IMR-90 (cell line): Measurements from ENCODE around the gene SAMD11. TPM values are rescaled to one million over a fixed set of nuclear protein-coding genes. Genes with fewer than 3 reads are reported as not detected.
A peak's percentile ranks its signal among the peaks of the same experiment; 100 is the strongest.

Experiments
- ATAC-seq: fragments of 200-7000 bp; cut with Tn5 transposase; 2 replicates; pipeline ENCODE4 v1.9.1; 2020; ENCODE audit warnings: low read depth, mild to moderate bottlenecking, moderate library complexity
- BruUV-seq: library from RNA; stranded (reverse); fragments of 400-500 nt; replicated peaks from 2 replicates; lab custom pipeline; 2021; lab: Mats Ljungman, UMichigan
- CTCF ChIA-PET: fragments of 300-600 bp; formaldehyde crosslinking; extraction: SDS; loops from one replicate; lab custom pipeline; 2021; ENCODE audit warnings: antibody characterized with exemption; lab: Yijun Ruan, JAX
- POLR2A ChIA-PET: fragments of 300-600 bp; sonication (Branson Sonifier 250); formaldehyde crosslinking; loops from one replicate; lab custom pipeline; 2022; ENCODE audit warnings: antibody characterized with exemption; ENCODE audit not compliant: unreplicated experiment; lab: Charles Lee
- DNase-seq: peaks from one replicate; pipeline ENCODE4 v3.0.0; 2013
- H2AFZ ChIP-seq: replicated peaks from 2 replicates; pipeline ENCODE3; 2013; ENCODE audit warnings: low read length, mild to moderate bottlenecking; ENCODE audit not compliant: poor library complexity
- H2AK5ac ChIP-seq: 2 replicates; pipeline ENCODE4 v1.6.1; 2013; ENCODE audit warnings: low read depth, low read length, inconsistent platforms
- H2AK9ac ChIP-seq: replicated peaks from 2 replicates; pipeline ENCODE3; 2013; ENCODE audit warnings: mild to moderate bottlenecking, low read depth, low read length, moderate library complexity; ENCODE audit not compliant: poor library complexity
- H2BK120ac ChIP-seq: 2 replicates; pipeline ENCODE4 v1.6.1; 2013; ENCODE audit warnings: low read depth, low read length, inconsistent platforms
- H2BK15ac ChIP-seq: 3 replicates; pipeline ENCODE4 v1.6.1; 2013; ENCODE audit warnings: low read depth, low read length, inconsistent platforms
- H2BK20ac ChIP-seq: 2 replicates; pipeline ENCODE4 v1.6.1; 2013; ENCODE audit warnings: low read depth, mild to moderate bottlenecking, inconsistent platforms, low read length, moderate library complexity
- H2BK5ac ChIP-seq: 2 replicates; pipeline ENCODE4 v1.6.1; 2013; ENCODE audit warnings: mild to moderate bottlenecking, low read depth, low read length, inconsistent platforms; ENCODE audit not compliant: poor library complexity, severe bottlenecking
- H3K14ac ChIP-seq: replicated peaks from 2 replicates; pipeline ENCODE4 v1.6.1; 2013; ENCODE audit warnings: low read depth, low read length, inconsistent platforms
- H3K18ac ChIP-seq: 2 replicates; pipeline ENCODE4 v1.6.1; 2013; ENCODE audit warnings: low read depth, low read length, control low read depth
- H3K23ac ChIP-seq: 2 replicates; pipeline ENCODE4 v1.6.1; 2013; ENCODE audit warnings: low read depth, low read length, inconsistent platforms
- H3K27ac ChIP-seq: 2 replicates; pipeline ENCODE4 v1.5.1; 2013; ENCODE audit warnings: mild to moderate bottlenecking, control low read depth, low read length; ENCODE audit not compliant: insufficient read depth
- H3K27me3 ChIP-seq: 2 replicates; pipeline ENCODE4 v1.6.1; 2013; ENCODE audit warnings: low read length; ENCODE audit not compliant: control insufficient read depth, insufficient read depth
- H3K36me3 ChIP-seq: 2 replicates; pipeline ENCODE4 v1.6.1; 2013; ENCODE audit warnings: low read length, mixed read lengths; ENCODE audit not compliant: control insufficient read depth, insufficient read depth
- H3K4ac ChIP-seq: 2 replicates; pipeline ENCODE4 v1.6.1; 2013; ENCODE audit warnings: low read depth, low read length, inconsistent platforms
- H3K4me1 ChIP-seq: 2 replicates; pipeline ENCODE4 v1.6.1; 2013; ENCODE audit warnings: low read length, mixed read lengths; ENCODE audit not compliant: control insufficient read depth, insufficient read depth
- H3K4me2 ChIP-seq: 2 replicates; pipeline ENCODE4 v1.6.1; 2013; ENCODE audit warnings: low read depth, mild to moderate bottlenecking, control low read depth, low read length, moderate library complexity
- H3K4me3 ChIP-seq: 2 replicates; pipeline ENCODE4 v1.5.1; 2013; ENCODE audit warnings: low read depth, mild to moderate bottlenecking, control low read depth, low read length, moderate library complexity; ENCODE audit not compliant: insufficient read depth
- H3K56ac ChIP-seq: 2 replicates; pipeline ENCODE4 v1.6.1; 2013; ENCODE audit warnings: low read length, inconsistent platforms; ENCODE audit not compliant: insufficient read depth; ENCODE audit errors: extremely low read depth
- H3K79me1 ChIP-seq, 2 experiments: 2 replicates each; pipeline ENCODE4 v1.6.1; 2013; ENCODE audit warnings: low read length in 2 of 2, inconsistent platforms in 1 of 2, low read depth in 1 of 2
- H3K9ac ChIP-seq: 2 replicates; pipeline ENCODE4 v1.6.1; 2013; ENCODE audit warnings: low read depth, low read length, control low read depth
- H3K9me1 ChIP-seq: 2 replicates; pipeline ENCODE4 v1.6.1; 2013; ENCODE audit warnings: low read length, inconsistent platforms; ENCODE audit not compliant: insufficient read depth
- H3K9me3 ChIP-seq: 2 replicates; pipeline ENCODE4 v1.6.1; 2013; ENCODE audit warnings: low read length; ENCODE audit not compliant: control insufficient read depth, insufficient read depth
- H4K20me1 ChIP-seq: 2 replicates; pipeline ENCODE4 v1.6.1; 2013; ENCODE audit warnings: low read length, inconsistent platforms; ENCODE audit not compliant: insufficient read depth
- H4K5ac ChIP-seq: 2 replicates; pipeline ENCODE4 v1.6.1; 2013; ENCODE audit warnings: mild to moderate bottlenecking, low read depth, low read length, control low read depth
- H4K8ac ChIP-seq, 2 experiments: 2 replicates each; pipeline ENCODE4 v1.6.1; 2013; ENCODE audit warnings: low read depth in 2 of 2, low read length in 2 of 2, control low read depth in 1 of 2, inconsistent platforms in 1 of 2
- H4K91ac ChIP-seq: 2 replicates; pipeline ENCODE4 v1.6.1; 2013; ENCODE audit warnings: low read depth, low read length, inconsistent platforms; ENCODE audit not compliant: insufficient read depth
- BHLHE40 ChIP-seq: fragments of 150-350 bp; IDR thresholded peaks from 2 replicates; pipeline ENCODE4 v1.6.1; 2016; ENCODE audit warnings: mild to moderate bottlenecking, low read depth, low read length
- CTCF ChIP-seq: conservative IDR thresholded peaks from 2 replicates; pipeline ENCODE4 v1.5.1; 2012; ENCODE audit warnings: mild to moderate bottlenecking, low read depth, low read length, improper control_type of control experiment
- MAFK ChIP-seq: IDR thresholded peaks from 2 replicates; pipeline ENCODE4 v1.6.1; 2012; ENCODE audit warnings: low read depth, low read length, improper control_type of control experiment
- MAZ ChIP-seq: IDR thresholded peaks from 2 replicates; pipeline ENCODE4 v1.6.1; 2012; ENCODE audit warnings: low read depth, mild to moderate bottlenecking, low read length, improper control_type of control experiment, moderate library complexity, borderline replicate concordance
- RAD21 ChIP-seq: IDR thresholded peaks from 2 replicates; pipeline ENCODE4 v1.6.1; 2012; ENCODE audit warnings: low read length, improper control_type of control experiment
- RFX5 ChIP-seq: IDR thresholded peaks from 2 replicates; pipeline ENCODE4 v1.8.0; 2012; ENCODE audit warnings: low read depth, mild to moderate bottlenecking, low read length, moderate library complexity
- SMC3 ChIP-seq: fragments of 150-350 bp; IDR thresholded peaks from 2 replicates; pipeline ENCODE4 v1.6.1; 2016; ENCODE audit warnings: low read depth, mild to moderate bottlenecking, antibody characterized with exemption, low read length, moderate library complexity
- WGBS, 2 experiments: methylation state at CpG; one replicate each; pipeline versions ENCODE4 v1.1.5 to v1.1.7; 2013; ENCODE audit warnings: missing lambda C conversion rate in 2 of 2; ENCODE audit not compliant: insufficient read length in 1 of 2; ENCODE audit errors: extremely low coverage in 2 of 2; 5-methylcytosine and 5-hydroxymethylcytosine counted together
- dilution Hi-C: fragments of 300-500 bp; cut with HindIII; formaldehyde crosslinking; loops from one replicate; pipeline ENCODE4 v1.14.3; 2018; ENCODE audit warnings: low sequenced_read_pairs; ENCODE audit not compliant: unreplicated experiment
- in situ Hi-C: fragments of 300-500 bp; cut with MboI; formaldehyde crosslinking; loops from 3 replicates; pipeline ENCODE4 v1.14.3; 2019; ENCODE audit warnings: low sequenced_read_pairs, inconsistent platforms, mixed read lengths
- intact Hi-C: fragments of 100-400 bp; cut with micrococcal nuclease; formaldehyde crosslinking; loops from 2 replicates; pipeline ENCODE4 v1.10.0; 2022
- polyA plus RNA-seq, 3 experiments: library from polyadenylated mRNA; depleted of rRNA; stranded (reverse); fragments of >200 nt; gene quantifications; 2 replicates each; pipeline ENCODE4 v1.2.3, GENCODE V29; 2012; ENCODE audit warnings: low replicate concordance in 1 of 3
- total RNA-seq: library from RNA; depleted of rRNA; stranded (reverse); fragments of >200 nt; gene quantifications from 2 replicates; pipeline ENCODE4 v1.2.3, GENCODE V29; 2012

SAMD11 gene
- total and polyA plus RNA-seq, 2 of the 4 experiments (the other 2 are of a cell fraction): 5.9 to 22.9 TPM

- peak overlapping the region; percentile 75 for H4K91ac ChIP-seq
- TF ChIP-seq BHLHE40 (no peak), MAZ (no peak), MAFK (no peak), SMC3 (no peak), RFX5 (no peak), RAD21 (no peak), CTCF (no peak)
- H3K18ac ChIP-seq: no peak overlapping the region
- peak overlapping the region; percentile 40; the same call in 1 of the 2 replicates for H2BK120ac ChIP-seq
- H3K4me3 ChIP-seq: no peak overlapping the region
- no peak overlapping the region for H4K5ac ChIP-seq
- H2AK5ac ChIP-seq: peak overlapping the region; percentile 65
- H4K20me1 ChIP-seq: no peaks in the 10 kb centered on the region; the same call in 1 of the 2 replicates
- H3K27me3 ChIP-seq: no peaks in the 10 kb centered on the region
- H4K8ac ChIP-seq: peak overlapping the region in 1 of 2 experiments; percentile 21; a peak in 1 of 4 replicates
- H2AK9ac ChIP-seq: peak overlapping the region; percentile 81
- ChIA-PET POLR2A (no interaction called here), CTCF (no interaction called here)
- H3K36me3 ChIP-seq: no peaks in the 10 kb centered on the region
- H2AFZ ChIP-seq: peak overlapping the region; percentile 77
- H3K9me1 ChIP-seq: no peaks in the 10 kb centered on the region
- in situ Hi-C loops: loop anchor here (5.0 kb wide), 1 partner anchor 47 kb away; the partner anchor contains the start of gene NOC2L
- no peak overlapping the region for H3K56ac ChIP-seq
- no peaks in the 10 kb centered on the region for H3K9me3 ChIP-seq
- dilution Hi-C loops: no loop called here
- no peak for ATAC-seq
- H2BK15ac ChIP-seq: 0 out of 3 replicates have a peak overlapping the region, but pooled peaks have one; percentile 21
- peak overlapping the region; percentile 35 for H3K4ac ChIP-seq
- 0 out of 2 replicates have a peak overlapping the region, but pooled peaks have one; percentile 56 for H3K23ac ChIP-seq
- H3K4me2 ChIP-seq: no peak overlapping the region
- H2BK20ac ChIP-seq: no peak overlapping the region
- H3K79me1 ChIP-seq: peaks cover 0 to 3% of the 10 kb centered on the region in 2 experiments; a peak in 1 of 4 replicates
- peaks cover 27% of the 10 kb centered on the region for H3K4me1 ChIP-seq
- no peak overlapping the region for H3K14ac ChIP-seq
- no peak overlapping the region; the same call in 1 of the 2 replicates for H3K27ac ChIP-seq
- WGBS, 2 experiments: 76% methylated on average over 9 of the region's 29 CpGs; no CpG with 5 or more reads in 1 of the 2 experiments
- intact Hi-C loops: no loop called here
- BruUV-seq: no TSS peak
- no peak overlapping the region for H2BK5ac ChIP-seq
- DNase-seq: no peak
- no peak overlapping the region; the same call in 1 of the 2 replicates for H3K9ac ChIP-seq
Measured at GRCh38 chr1:910311-910880, 13.3 kb upstream of the SAMD11 start.
